ENCODE measurements around the gene BABAM2.

DNA sequence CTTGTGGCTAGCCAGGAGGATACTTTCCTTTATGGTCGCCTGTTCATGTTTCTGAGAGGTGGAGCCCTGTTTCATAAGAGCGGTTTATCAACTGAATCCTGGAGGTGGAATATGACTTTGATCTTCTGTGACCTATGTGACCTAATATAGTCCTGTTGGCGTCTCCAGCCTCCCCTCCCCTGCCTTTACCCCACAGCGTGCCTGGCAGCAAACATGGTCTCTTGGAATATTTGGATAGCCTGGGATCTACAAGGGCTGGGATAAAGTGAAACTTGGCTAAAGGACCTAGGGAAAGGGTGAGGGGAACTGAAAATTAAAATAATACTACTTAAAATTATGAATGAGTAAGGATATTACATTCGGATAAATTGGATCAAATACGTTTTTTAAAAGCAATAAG lies 246.0 kb downstream of the BABAM2 start:
- no peak for TF ChIP-seq POLR2A (IDR thresholded peaks at IDR 0.05; ENCODE audit: low read depth)
- TF ChIP-seq EP300 (IDR thresholded peaks at IDR 0.05) = no peak
- TF ChIP-seq POLR2AphosphoS5 (IDR thresholded peaks at IDR 0.05) = no peak
- TF ChIP-seq, protein P1, sequence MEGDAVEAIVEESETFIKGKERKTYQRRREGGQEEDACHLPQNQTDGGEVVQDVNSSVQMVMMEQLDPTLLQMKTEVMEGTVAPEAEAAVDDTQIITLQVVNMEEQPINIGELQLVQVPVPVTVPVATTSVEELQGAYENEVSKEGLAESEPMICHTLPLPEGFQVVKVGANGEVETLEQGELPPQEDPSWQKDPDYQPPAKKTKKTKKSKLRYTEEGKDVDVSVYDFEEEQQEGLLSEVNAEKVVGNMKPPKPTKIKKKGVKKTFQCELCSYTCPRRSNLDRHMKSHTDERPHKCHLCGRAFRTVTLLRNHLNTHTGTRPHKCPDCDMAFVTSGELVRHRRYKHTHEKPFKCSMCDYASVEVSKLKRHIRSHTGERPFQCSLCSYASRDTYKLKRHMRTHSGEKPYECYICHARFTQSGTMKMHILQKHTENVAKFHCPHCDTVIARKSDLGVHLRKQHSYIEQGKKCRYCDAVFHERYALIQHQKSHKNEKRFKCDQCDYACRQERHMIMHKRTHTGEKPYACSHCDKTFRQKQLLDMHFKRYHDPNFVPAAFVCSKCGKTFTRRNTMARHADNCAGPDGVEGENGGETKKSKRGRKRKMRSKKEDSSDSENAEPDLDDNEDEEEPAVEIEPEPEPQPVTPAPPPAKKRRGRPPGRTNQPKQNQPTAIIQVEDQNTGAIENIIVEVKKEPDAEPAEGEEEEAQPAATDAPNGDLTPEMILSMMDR (IDR thresholded peaks at IDR 0.05) = no peak

Data from esophagus muscularis mucosa (tissue), 4 donors.